Left renal pelvis (tissue), 4 donors: ENCODE measurements around the gene PRXL2A. TPM values are rescaled to one million over a fixed set of nuclear protein-coding genes. Genes with fewer than 3 reads are reported as not detected.
"Not testable (repeated sequence)": the region's sequence is repeated elsewhere in the genome, so short reads cannot be mapped to it uniquely, and the experiment has no call there.

ENCODE experiments used
- DNase-seq, 4 donors: peaks; one replicate each; pipeline ENCODE4 v3.0.0-alpha.2; 2013; ENCODE audit warnings: low read depth in 4 of 4, low spot score in 3 of 4
- polyA plus RNA-seq, 4 donors: library from polyadenylated mRNA; unstranded; fragments of 120-200 nt; gene quantifications; one replicate each; pipeline ENCODE4 v1.2.1, GENCODE V29; 2013; ENCODE audit not compliant: insufficient read length in 4 of 4

The PRXL2A gene
- 100 to 1,000 TPM; 115 to 128 (median 121) TPM for polyA plus RNA-seq

GRCh38 chr10:80408242-80409101 is at the start of gene PRXL2A:
PRXL2A (plus strand) TSS chr10:80408551; CDS start chr10:80420468, 11,917 bp downstream.
- peak in 2 of 4 donors; percentile 64 to 67 for DNase-seq

GRCh38 chr10:80358925-80359324 is 49.4 kb upstream of the PRXL2A start:
- DNase-seq: not testable (repeated sequence)

- no peak for DNase-seq
Measured at GRCh38 chr10:80359644-80360043, 48.7 kb upstream of the PRXL2A start.

GRCh38 chr10:80365510-80365909 is 42.8 kb upstream of the PRXL2A start:
- DNase-seq: no peak

GRCh38 chr10:80371467-80371866 is 36.9 kb upstream of the PRXL2A start:
- DNase-seq: no peak

GRCh38 chr10:80372675-80373074 is 35.7 kb upstream of the PRXL2A start:
- DNase-seq: no peak

- no peak for DNase-seq
Measured at GRCh38 chr10:80373502-80373901, 34.8 kb upstream of the PRXL2A start.

GRCh38 chr10:80379701-80380100 is 28.6 kb upstream of the PRXL2A start:
- no peak for DNase-seq

GRCh38 chr10:80380185-80380584 is 28.2 kb upstream of the PRXL2A start:
- DNase-seq: no peak

- peak in 1 of 4 donors; percentile 31 for DNase-seq
Measured at GRCh38 chr10:80382989-80383388, 25.4 kb upstream of the PRXL2A start.

- no peak for DNase-seq
Measured at GRCh38 chr10:80390740-80391139, 17.6 kb upstream of the PRXL2A start.

- no peak for DNase-seq
Measured at GRCh38 chr10:80392250-80392649, 16.1 kb upstream of the PRXL2A start.

- no peak for DNase-seq
Measured at GRCh38 chr10:80394358-80394916, 13.9 kb upstream of the PRXL2A start.

- DNase-seq: no peak
Measured at GRCh38 chr10:80397014-80397413, 11.3 kb upstream of the PRXL2A start.

GRCh38 chr10:80400136-80400804 is 8.1 kb upstream of the PRXL2A start:
- no peak for DNase-seq

GRCh38 chr10:80405035-80405434 is 3.3 kb upstream of the PRXL2A start:
- DNase-seq: no peak

- DNase-seq: no peak
Measured at GRCh38 chr10:80405626-80406025, 2.7 kb upstream of the PRXL2A start.

GRCh38 chr10:80406204-80406603 is 2.1 kb upstream of the PRXL2A start:
- DNase-seq: no peak

- no peak for DNase-seq
Measured at GRCh38 chr10:80407812-80408241, 524 bp upstream of the PRXL2A start.

GRCh38 chr10:80409121-80409520 is 770 bp downstream of the PRXL2A start:
- no peak for DNase-seq

GRCh38 chr10:80410122-80410521 is 1.8 kb downstream of the PRXL2A start:
- no peak for DNase-seq
